CD4-positive, alpha-beta T cell treated with Interferon alpha-2 for 1 hour (primary cell): ENCODE measurements around the gene IL1RN.
A peak's percentile ranks its signal among the peaks of the same experiment; 100 is the strongest.

Source experiments
- DNase-seq, 2 donors: peaks; one replicate each; pipeline ENCODE4 v3.0.0-alpha.2; 2020 to 2022

The IL1RN gene

GRCh38 chr2:113157118-113157896, 29.9 kb downstream of the IL1RN start:
- DNase-seq = peak in 1 of 2 donors; percentile 56

DNA sequence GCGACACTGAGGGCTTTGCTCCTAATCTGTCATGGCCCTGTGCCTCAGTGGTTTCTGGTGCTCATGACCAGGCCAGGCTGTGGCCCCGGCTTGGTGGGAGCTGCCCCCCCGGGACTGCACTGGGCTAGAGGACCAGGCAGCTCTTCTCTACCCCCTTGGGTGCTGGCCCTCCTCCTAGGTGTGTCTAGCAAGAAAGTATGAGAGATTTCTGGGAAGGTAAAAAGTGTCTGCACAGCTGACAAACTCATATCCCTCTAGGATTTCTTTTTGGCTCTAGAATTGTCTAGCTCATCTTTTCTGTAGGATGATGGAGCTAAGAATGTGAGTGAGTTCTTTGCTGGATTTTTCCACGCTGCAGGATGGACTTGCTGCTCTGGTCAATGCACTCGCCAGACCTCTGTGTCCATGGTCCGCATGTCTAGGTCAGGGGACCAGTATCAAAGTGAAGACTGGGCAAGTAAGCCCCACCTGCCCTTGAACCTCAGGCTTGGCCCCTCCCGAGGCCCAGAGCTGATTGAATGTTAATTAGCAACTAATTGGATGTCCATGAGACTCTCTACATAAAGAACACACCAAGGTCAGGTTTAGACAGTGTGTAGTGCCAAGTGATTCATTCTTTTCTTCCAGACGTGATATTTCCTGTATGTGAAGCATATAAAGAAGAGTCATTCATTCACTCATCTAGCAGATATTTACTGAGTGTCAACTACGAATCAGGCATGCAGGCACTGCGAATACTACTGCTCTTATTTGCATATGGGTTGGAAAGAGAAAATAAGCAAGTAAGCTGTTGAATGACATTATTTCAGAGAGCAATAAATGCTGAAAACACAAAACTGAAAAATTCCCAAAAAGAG, 30.7 kb downstream of the IL1RN start:
- no peak for DNase-seq

DNA sequence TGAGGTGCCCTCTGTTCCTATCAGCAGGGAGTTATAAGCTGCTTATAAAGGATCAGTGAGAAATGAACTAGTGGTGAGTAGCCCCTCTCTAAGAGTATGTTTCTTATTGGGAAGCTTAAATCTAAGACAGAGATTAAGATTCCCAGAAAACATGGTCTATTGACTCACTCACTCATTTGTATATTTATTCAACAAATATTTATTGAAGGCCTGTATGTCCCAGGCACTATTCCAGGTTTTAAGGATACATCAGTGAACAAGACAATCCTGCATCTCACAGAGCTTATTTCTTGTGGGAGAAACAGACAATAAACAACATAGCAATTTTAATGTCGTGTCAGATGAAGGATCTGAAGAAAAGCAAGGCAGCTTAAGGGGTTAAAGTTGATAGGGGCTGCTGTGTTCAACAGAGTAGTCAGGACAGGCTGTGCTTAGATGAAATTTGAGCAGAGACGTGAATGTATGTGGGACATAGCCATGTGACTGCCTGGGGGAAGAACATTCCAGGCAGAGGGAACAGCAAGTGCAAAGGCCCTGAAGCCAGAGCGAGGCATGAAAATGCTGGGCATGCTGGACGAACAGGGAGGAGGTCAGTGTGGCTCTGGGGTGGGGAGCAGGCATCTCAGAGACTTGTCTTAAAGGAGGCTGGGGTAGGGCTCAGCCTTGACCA, 31.6 kb downstream of the IL1RN start:
- DNase-seq = no peak

GRCh38 chr2:113160248-113160647, 32.9 kb downstream of the IL1RN start:
- DNase-seq = no peak

- no peak for DNase-seq
Measured at GRCh38 chr2:113160962-113161361, 33.6 kb downstream of the IL1RN start.

GRCh38 chr2:113162173-113162572, 34.8 kb downstream of the IL1RN start:
- DNase-seq = no peak

DNA sequence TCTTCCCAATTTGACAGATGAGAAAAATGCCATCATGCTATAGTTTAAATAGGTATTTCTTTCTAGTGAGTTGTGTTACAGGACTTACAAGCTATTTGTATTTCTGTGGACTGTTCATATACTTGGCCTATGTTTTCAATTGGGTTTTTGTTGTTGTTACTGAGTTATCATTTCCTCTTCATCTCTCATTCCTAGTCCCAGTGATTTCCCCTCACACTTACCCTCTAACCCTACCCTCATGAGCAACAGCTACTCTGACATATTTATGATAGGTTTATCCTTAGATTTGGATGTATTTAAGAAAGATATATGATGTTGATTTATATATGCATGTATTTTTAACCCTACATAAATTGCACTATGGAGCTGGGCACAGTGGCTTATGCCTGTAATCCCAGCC, 35.5 kb downstream of the IL1RN start:
- DNase-seq = no peak

GRCh38 chr2:113164215-113164929, 37.0 kb downstream of the IL1RN start:
- no peak for DNase-seq

DNA sequence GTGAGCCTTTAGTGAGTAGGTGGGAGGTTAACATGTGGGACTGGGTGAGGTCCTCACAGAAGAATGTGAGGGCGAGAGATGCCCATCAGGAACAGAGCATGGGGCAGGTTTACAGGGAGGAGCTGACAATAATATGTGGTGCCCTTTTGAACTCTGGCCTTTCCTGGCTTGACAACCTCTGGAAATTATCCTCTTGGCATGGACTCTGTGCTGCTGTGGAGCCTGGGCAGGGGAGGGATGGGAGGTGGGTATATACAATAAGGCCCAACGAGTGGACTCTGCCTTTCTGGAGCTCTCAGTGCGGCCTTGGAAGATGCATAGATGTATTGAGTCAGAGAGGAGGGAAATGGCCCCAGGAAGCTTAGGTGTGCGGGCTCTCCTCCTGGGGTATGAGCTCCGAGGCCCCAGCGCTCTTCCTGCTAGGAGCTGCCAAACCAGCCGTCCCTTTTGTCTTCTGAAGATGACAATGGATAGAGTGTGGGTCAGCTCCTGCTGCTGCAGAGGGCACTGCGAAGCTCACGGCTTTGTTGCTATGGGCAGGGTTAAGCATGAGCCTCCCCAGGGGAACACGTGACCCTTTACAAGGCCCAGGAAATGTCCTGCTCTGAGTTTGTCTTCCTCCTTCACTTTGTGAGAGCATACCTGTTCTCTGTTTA, 37.7 kb downstream of the IL1RN start:
- DNase-seq = no peak

DNA sequence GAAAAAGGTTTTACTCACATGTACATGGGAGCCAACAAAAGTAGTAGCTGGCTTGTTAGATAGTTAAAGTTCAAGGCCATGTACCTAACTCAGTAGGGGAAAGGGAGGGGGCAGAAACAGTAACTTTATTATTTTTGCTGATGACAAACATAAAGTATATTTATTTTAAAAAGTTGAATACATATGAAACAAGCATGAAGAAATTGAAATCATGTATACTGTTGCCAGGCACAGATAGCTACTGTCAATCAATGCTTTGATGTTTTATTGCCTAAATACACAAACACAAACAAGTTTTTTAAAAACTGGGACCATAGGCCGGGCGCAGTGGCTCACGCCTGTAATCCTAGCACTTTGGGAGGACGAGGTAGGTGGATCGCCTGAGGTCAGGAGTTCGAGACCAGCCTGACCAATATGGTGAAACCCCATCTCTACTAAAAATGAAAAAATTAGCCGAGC, 38.8 kb downstream of the IL1RN start:
- DNase-seq = no peak

GRCh38 chr2:113167115-113167932, 39.9 kb downstream of the IL1RN start:
- DNase-seq = peak; percentile 38 to 55

GRCh38 chr2:113167962-113168340, 40.6 kb downstream of the IL1RN start:
- no peak for DNase-seq

- DNase-seq = peak; percentile 37 to 71
Measured at GRCh38 chr2:113169002-113169530, 41.7 kb downstream of the IL1RN start.

GRCh38 chr2:113169586-113169985, 42.2 kb downstream of the IL1RN start:
- DNase-seq = no peak

DNA sequence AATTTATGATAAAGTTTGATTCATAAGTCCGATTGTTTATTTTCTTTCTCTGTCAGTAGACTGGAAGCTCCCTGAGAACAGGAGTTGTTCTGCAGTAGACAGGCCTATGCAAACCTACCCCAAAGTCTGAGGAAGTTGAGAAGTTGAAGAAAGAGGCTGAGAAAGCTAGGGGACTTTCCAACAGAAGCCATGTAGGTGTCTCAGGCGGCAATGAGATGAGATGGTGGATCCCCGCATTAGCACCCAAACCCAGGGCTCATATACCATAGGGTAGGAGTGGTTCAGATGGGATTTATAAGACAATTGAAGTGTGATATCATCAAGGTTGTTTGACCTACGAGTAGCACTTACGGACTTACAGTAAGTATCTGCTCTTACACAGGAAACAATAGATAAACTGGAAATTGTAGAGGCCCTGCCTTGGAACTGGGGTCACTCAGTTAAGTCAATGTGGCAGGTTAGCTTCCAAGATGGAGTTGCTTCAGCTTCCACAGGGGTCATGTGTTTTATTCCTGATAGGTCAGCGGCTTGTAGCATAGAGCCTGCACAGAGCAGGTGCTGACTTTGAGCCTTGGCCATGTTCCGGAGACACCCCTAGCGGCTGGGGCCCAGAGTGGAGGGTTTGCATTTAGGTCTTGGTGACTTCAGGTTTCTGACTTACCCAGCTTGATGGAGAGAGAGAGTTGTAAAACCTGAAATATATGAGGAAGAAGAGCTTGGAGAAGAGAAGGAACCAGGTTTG, 44.1 kb downstream of the IL1RN start:
- no peak for DNase-seq

DNA sequence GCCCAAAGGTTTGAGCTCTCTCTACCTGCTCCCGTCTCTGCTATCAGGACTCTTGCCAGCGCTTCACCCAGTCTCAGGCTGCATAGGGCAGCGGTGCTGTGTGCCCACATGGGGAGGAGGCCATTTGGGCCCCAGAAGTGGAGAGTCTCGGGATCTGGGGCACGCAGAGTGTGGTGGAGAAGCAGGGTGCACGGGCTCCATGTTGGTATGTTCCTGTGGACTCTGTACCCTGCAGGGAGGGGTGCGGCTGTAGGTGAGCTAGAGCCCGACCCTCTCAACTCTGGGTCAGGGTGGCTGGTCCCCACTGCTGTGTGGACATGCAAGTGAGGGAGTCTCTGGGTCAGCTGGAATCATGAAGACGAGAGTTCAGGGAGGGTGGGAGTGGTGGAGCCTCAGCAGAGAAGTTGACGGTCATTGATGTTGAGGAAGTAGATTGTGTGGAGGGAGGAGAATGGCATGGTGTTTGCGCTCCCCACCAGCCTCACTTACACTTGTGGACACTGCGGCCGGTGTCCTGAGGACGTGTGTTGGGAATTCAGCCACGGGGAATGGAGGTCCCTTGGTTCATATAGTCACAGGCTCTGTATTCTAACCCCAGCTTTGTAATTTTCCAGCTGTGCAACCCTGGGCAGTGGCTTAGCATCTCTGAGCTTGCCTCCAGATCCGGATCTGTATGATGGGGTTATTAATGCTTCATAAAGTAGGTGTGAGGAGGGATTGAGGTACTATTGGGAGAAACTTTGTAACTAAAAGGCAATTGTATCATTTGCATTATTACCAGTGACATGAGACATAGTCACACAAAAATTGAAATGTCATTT, 45.5 kb downstream of the IL1RN start:
- DNase-seq = no peak

DNA sequence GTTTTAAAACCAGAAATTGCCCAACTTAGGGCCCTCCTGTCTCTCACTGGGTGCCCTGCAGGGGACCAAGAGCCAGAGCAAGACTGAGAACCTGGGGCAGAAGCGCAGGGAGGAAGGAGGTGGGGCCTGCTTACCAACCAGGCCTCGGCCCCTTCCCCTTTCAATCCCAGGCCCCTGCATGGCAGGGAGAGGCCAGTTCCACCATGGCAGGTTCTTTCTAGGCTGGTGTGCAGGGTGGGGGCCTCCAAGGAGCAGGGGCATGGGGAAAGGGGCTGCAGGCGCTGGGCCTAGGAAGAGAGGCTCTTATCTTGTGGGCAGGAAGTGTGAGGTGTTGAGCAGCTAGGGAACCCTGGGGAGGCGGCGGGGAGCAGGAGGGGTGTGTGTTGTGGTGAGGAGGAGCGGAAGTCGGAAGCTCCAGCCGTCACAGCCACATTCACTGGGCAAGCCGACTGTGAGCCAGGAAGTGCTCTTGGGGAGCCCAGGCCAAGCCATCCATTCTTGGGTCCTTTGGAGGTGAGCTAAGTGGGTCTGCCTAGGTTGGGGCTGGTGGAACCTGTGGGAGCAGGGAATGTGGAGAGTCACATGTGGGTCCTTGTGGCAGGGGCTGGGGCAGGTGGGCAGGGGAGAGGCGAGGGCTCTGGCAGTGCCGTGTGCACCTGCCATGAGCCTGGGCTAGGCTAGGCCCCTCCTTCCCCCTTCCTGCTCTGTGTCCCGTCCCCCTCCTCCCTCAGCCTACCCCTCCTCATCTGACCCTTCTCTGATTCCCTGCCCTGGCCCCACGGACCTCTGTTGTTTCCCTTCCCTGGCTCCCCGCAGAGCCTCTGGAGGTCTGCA, 46.4 kb downstream of the IL1RN start, which contains the start of gene PSD4:
TSS of gene PSD4 (plus strand) at position 430 of the 834 bp plus-strand sequence. CDS start 8,486 bp downstream, outside the sequence.
- peak; percentile 81 to 86 for DNase-seq

DNA sequence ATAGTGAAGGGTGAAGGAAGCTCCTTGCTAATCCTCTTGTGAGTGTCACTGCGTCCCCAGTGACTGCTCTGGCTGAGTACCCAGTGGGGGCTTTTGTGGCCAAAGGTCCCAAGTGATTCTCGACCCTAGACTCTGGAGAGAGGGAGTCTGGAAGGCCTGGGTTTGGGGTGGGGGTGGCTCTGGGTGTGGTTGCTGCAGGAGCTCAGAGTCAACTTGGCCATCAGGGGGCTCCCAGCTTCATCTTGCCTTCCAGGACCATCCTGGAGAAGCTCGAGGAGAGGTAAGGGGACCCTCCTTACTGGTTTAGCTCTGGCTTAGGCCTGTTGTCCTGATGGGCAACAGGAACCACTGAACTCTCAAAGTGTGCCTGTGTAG, 47.0 kb downstream of the IL1RN start:
- DNase-seq = no peak
